C1 segment of cervical spinal cord (tissue), 14 donors: ENCODE measurements around the gene F11R.
"Not testable (repeated sequence)": the region's sequence is repeated elsewhere in the genome, so short reads cannot be mapped to it uniquely, and the experiment has no call there.

ENCODE experiments used
- DNase-seq, 14 donors: peaks; one replicate each; lab custom pipeline; 2025; lab: John Stamatoyannopoulos, UW

Gene F11R

GRCh38 chr1:160972939-160973338 is 48.0 kb downstream of the F11R start:
- DNase-seq: no peak

- no peak for DNase-seq
Measured at GRCh38 chr1:160971618-160972056, 49.3 kb downstream of the F11R start.

- DNase-seq: no peak
Measured at GRCh38 chr1:160963521-160963920, 57.4 kb downstream of the F11R start.

GRCh38 chr1:160961419-160961818 is 59.5 kb downstream of the F11R start:
- no peak for DNase-seq

- no peak for DNase-seq
Measured at GRCh38 chr1:160956966-160957365, 64.0 kb downstream of the F11R start.

- DNase-seq: peak in 1 of 14 donors; percentile 1
Measured at GRCh38 chr1:160954158-160955104, 66.5 kb downstream of the F11R start, which contains the start of gene ITLN2. ITLN2 (minus strand) TSS chr1:160954809; CDS start chr1:160954741, 68 bp downstream.

GRCh38 chr1:160953030-160953429 is 67.9 kb downstream of the F11R start:
- no peak for DNase-seq

GRCh38 chr1:160952129-160952510 is 68.8 kb downstream of the F11R start:
- DNase-seq: no peak

GRCh38 chr1:160951443-160952128 is 69.4 kb downstream of the F11R start:
- DNase-seq: peak in 8 of 14 donors; percentile 3 to 50 (median 12)

- DNase-seq: no peak
Measured at GRCh38 chr1:160950657-160951056, 70.3 kb downstream of the F11R start.

- no peak for DNase-seq
Measured at GRCh38 chr1:160949881-160950280, 71.1 kb downstream of the F11R start.

- DNase-seq: not testable (repeated sequence)
Measured at GRCh38 chr1:160949216-160949880, 71.6 kb downstream of the F11R start.

- not testable (repeated sequence) for DNase-seq
Measured at GRCh38 chr1:160947174-160947759, 73.7 kb downstream of the F11R start.

- not testable (repeated sequence) for DNase-seq
Measured at GRCh38 chr1:160945881-160946280, 75.1 kb downstream of the F11R start.
